T-helper 2 cell treated with Interferon-gamma antibody and Interleukin-4, amounts not matched to agents 5 μg/mL and 100 μg/mL, for 36 hours (primary cell): ENCODE measurements around the gene GIT1.
A peak's percentile ranks its signal among the peaks of the same experiment; 100 is the strongest.

Source experiments
- DNase-seq: peaks from one replicate; pipeline ENCODE4 v3.0.0; 2021; ENCODE audit warnings: low spot score
- H3K27ac Mint-ChIP-seq: one replicate; pipeline ENCODE4 v1.8.0; 2021; ENCODE audit warnings: mild to moderate bottlenecking, mixed read lengths
- H3K27me3 Mint-ChIP-seq: one replicate; pipeline ENCODE4 v1.8.0; 2021; ENCODE audit warnings: low read depth, mixed read lengths
- H3K36me3 Mint-ChIP-seq: one replicate; pipeline ENCODE4 v1.8.0; 2021; ENCODE audit warnings: low read depth, mixed read lengths
- H3K4me1 Mint-ChIP-seq: one replicate; pipeline ENCODE4 v1.8.0; 2021; ENCODE audit warnings: low read depth, mixed read lengths
- H3K4me3 Mint-ChIP-seq: one replicate; pipeline ENCODE4 v1.8.0; 2022; ENCODE audit warnings: mild to moderate bottlenecking, moderate library complexity, mixed read lengths
- H3K9me3 Mint-ChIP-seq: one replicate; pipeline ENCODE4 v1.8.0; 2021; ENCODE audit warnings: mixed read lengths

GIT1 gene

DNA sequence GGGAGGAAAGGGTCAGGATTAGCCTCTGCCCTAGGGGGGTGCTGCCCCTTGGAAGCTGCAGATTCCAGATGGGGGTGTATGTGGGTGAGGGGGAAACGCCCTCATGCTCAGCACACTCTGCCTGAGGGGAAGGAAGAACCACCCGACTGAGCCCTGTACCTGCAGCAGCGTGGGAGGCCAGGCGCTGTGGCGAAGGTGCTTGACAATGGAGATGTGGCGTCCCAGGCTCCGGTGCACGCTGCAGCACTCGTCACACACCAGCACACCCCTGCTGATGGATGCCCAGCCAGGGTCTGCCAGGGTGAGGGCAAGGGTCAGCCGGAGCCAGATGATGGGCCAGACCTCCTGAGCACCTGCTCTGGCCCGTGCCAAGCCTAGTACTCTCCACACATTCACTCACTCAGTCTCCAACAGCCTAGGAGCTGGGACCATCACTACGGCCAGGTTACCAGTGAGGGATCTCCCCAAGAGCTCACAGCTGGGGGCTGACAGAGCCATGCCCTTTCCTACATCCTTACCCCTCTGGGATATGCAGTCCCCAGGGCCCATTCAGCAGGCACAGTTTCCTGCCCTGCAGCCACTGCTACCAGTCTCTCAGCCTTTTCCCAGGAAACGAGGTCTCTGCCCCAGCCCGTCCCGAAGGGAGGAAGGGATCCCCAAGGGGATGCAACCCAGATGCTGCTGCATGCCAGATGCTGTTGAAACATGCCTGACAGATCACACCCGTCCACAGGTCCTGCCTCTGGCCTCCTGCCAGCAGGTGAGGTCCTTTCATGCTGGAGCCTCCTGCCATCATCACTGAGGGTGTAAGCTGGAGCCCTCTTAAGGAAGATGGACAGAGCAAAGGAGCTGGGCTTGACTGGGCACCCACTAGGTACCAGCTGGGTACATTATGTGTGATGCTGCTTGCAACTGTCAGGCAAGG lies 5.9 kb downstream of the GIT1 start:
- Mint-ChIP-seq H3K4me3 (no peak overlapping the region), H3K36me3 (peaks cover 28% of the 10 kb centered on the region), H3K27me3 (no peaks in the 10 kb centered on the region), H3K27ac (peak overlapping the region; percentile 65), H3K9me3 (no peaks in the 10 kb centered on the region), H3K4me1 (peaks cover 43% of the 10 kb centered on the region)
- DNase-seq = no peak

DNA sequence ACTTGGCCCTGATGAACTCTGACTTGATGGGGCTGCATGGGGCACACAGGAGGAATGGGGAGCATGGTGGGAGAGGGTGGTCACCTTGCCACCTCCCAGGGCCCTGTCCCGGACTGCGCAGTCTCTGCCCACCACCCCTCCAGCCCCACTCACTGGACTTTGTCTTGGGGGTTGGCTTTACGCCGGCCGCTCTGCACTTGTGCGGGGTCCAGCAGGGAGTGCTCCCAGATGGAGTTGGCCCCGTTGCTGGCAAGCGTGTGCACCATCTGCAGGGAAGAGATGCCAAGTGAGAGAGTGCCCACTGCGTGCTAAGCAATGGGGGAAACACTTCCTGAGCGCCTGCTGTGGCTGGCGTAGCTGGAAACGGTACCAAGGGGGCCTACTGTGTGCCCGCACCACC lies 6.7 kb downstream of the GIT1 start:
- Mint-ChIP-seq H3K27ac (no peak overlapping the region), H3K27me3 (no peaks in the 10 kb centered on the region), H3K4me3 (no peak overlapping the region), H3K9me3 (no peaks in the 10 kb centered on the region), H3K36me3 (peaks cover 32% of the 10 kb centered on the region), H3K4me1 (peaks cover 37% of the 10 kb centered on the region)
- no peak for DNase-seq

DNA sequence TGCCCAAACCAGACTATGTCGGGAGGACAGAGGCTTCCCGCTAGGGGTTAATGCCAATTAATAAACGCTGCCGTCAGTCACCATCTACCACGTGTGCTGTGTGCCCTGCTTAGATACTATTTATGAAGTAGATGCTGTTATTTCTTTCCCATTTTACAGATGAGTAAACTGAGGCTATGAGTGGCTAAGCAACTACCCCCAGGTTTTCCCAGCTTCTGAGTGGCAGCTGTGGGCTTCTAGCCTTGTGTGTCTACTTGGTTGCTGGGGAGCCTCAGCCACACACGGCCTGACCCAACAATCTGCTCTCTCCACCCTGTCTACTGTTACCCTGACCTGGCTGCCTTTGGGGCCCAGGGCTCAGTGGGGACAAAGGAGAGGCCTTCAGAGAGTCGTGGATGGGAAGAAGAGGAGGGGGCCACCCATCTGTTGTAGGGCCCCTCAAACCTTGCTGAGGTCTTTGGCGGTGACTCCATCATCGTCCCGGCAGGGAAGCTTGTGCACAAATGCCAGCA lies 7.1 kb downstream of the GIT1 start:
- no peak for DNase-seq
- peaks cover 32% of the 10 kb centered on the region for H3K4me1 Mint-ChIP-seq
- H3K27me3 Mint-ChIP-seq = no peaks in the 10 kb centered on the region
- H3K9me3 Mint-ChIP-seq = no peaks in the 10 kb centered on the region
- no peak overlapping the region for H3K4me3 Mint-ChIP-seq
- peak overlapping the region; percentile 26 for H3K27ac Mint-ChIP-seq
- peaks cover 35% of the 10 kb centered on the region for H3K36me3 Mint-ChIP-seq

DNA sequence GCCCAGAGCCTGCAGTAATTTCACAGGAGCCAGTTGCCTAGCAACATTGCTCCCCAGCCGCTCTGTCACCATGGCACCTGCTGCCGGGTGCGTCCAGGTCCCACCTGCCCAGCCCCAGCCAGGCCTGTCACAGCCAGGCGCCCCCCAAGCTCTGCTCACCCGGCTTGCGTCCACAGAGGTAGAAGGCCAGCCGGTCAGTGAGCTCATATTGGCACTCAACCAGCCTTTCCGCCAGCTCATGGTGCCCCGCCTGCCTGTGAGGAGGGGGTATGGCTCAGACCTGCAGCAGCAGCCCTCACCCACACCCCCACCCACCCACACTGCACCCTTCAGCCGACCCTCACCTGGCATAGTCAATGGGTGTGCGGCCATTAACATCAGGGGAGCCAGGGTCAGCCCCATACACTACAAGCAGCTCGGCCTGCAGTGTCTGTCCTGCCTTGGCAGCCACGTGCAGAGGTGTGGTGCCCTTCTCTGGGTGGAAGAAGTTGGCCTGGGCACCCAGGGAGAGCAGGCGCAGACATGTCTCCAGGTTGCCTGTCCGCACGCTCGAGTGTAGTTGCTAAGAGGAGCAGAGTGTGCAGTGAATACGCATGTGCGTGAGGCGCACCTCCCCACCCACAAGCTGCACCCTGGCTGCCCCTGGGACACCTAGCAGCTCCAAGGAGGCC lies 7.7 kb downstream of the GIT1 start:
- DNase-seq = no peak
- H3K27ac Mint-ChIP-seq = no peak overlapping the region
- peaks cover 30% of the 10 kb centered on the region for H3K4me1 Mint-ChIP-seq
- no peak overlapping the region for H3K4me3 Mint-ChIP-seq
- H3K36me3 Mint-ChIP-seq = peaks cover 35% of the 10 kb centered on the region
- H3K9me3 Mint-ChIP-seq = no peaks in the 10 kb centered on the region
- H3K27me3 Mint-ChIP-seq = no peaks in the 10 kb centered on the region

DNA sequence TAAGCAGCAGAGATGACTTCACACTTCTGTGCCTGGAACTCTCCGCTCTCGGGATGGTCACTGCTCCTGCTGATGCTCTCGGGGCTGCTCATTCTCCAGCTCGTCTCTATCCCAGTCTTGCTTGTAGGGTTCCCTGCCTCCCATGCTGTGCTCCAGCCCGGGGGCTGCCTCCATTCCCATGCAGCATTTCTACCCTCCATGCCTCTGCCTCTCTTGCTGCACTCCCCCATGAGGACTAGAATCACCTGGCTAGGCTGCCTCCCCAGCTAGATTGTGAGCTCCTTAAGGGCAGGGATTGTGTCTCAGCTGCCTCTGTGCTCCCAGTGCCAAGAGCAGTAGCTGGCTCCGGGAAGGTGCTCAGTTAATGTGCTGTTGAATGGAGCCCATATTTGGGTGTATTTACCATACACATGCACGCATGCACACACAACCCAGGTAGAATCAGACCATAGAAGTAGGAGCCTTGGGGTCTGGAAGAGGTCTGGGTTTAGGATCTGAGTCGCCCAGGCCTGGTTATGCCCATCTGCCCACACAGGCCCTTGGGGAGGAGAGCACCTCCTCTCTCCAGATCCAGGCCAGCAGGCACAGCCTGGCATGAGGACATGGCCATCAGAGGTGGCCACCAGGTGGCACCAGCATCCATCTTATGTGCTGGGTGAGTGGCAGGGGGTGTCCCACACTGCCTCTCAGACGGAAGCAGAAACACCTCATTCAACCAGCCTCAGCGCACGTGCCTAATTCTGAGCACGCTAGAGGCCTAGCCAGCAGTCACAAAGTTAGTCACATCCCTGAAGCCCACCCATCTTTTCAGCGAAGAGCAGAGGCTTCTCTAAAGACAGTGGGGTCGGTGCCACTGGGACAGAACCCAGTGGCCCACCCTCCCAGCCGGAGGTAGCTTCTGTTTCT lies 9.3 kb downstream of the GIT1 start:
- peak; percentile 84 for DNase-seq
- Mint-ChIP-seq H3K9me3 (no peaks in the 10 kb centered on the region), H3K4me3 (no peak overlapping the region), H3K36me3 (peaks cover 40% of the 10 kb centered on the region), H3K27me3 (no peaks in the 10 kb centered on the region), H3K4me1 (peaks cover 18% of the 10 kb centered on the region), H3K27ac (peak overlapping the region; percentile 85)

DNA sequence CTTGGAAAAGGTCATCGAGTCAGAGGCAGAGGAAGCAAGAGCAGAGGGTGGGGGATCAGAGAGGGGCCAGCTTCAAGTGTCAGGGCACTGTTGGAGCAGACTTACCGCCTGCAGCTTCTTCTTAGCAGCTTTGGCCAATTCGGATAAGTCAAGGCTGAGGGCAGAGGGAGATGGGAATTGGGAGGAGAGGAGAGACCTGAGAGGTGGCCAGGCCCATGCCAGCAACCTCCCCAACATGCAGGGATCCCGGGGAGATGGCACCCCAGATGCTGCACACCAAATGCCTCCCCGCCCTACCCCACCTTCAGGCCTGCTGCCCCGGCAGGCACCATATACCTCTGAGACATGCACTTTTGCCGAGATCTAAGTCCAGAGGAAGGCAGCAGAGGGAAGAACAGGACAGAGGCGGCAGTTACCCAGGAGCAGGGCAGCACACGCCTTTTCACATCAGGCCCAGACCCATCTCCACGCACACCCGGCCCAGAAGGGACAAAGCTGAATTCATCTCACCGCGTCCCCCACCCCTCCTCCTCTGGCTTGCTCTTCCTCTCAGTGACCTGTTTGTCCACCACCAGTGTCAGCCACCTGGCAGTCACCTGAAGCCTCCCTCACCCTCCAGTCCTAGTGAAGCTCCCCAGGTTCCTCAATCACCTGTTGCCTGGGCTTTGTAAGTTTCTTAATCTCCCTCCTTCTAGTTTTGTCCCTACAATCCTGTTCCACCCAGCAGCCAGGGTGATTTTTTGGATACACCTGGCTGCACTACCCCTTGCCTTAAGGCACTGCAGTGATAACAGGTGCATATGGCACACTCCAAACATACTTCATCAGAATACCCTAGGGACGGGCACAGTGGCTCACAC lies 10.6 kb downstream of the GIT1 start:
- no peaks in the 10 kb centered on the region for H3K9me3 Mint-ChIP-seq
- no peak overlapping the region for H3K27ac Mint-ChIP-seq
- H3K4me1 Mint-ChIP-seq = peaks cover 11% of the 10 kb centered on the region
- no peaks in the 10 kb centered on the region for H3K27me3 Mint-ChIP-seq
- no peak overlapping the region for H3K4me3 Mint-ChIP-seq
- H3K36me3 Mint-ChIP-seq = peaks cover 45% of the 10 kb centered on the region
- DNase-seq = no peak

DNA sequence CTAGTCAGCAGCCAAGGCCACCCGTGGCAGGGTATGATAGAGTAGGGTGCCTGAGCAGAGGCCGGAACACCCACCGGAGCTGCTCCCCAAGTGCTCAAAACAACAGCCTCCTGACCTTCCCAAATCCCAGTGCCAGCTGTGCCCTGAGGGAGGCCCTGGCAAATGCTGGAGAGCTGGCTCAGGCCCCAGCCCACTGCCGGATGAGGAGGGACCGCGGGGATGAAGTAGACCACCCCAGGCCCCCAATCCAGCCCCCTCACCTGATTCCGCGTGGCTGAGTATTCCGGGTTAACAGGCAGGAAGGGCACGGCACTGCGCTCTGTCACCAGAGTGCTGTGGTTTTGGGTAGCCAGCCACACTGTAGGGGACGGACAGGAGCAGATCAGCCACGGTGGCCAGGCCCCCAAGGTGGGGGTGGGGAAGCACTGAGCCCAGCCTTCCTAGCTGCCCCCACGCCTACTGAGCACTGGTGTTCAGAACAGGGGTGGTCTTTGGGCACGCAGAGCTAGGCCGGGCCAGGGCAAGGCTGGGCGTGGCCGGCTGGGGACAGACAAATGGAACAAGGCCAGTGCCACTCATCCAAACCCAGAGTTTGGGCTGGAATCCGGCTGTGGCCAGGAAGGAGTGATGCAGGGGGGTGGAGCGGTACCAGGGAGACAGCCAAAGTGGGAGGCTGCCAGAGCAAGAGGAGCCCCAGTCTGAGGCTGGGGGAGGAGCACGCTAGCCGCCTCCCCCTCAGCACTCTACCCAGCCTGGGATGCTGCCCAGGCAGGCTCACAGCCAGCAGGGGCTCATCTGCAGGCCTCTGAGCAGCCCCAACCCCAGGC lies 11.8 kb downstream of the GIT1 start:
- no peak for DNase-seq
- Mint-ChIP-seq H3K4me3 (no peak overlapping the region), H3K9me3 (no peaks in the 10 kb centered on the region), H3K36me3 (peaks cover 39% of the 10 kb centered on the region), H3K4me1 (peaks cover 11% of the 10 kb centered on the region), H3K27me3 (no peaks in the 10 kb centered on the region), H3K27ac (no peak overlapping the region)

DNA sequence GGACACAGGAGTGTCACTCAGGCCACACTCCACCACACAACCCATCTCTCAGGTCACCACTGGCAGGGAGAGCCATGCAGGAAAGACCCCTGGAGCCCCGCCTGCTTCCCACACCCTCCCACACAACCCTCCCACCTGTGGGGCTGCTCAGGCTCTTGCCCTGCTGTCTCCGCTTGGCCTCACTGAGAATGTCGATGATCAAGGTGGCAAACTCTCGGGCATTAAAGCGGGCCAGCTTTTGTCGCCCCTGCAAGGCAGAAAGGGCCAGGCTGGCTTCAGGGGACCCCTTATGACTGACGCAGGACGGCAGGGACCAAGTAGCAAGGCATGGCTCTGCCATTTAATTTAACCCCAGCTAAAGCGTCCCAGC lies 12.5 kb downstream of the GIT1 start:
- no peak overlapping the region for H3K27ac Mint-ChIP-seq
- no peaks in the 10 kb centered on the region for H3K27me3 Mint-ChIP-seq
- no peak for DNase-seq
- H3K9me3 Mint-ChIP-seq = no peaks in the 10 kb centered on the region
- H3K36me3 Mint-ChIP-seq = peaks cover 35% of the 10 kb centered on the region
- H3K4me1 Mint-ChIP-seq = peaks cover 9% of the 10 kb centered on the region
- no peak overlapping the region for H3K4me3 Mint-ChIP-seq

DNA sequence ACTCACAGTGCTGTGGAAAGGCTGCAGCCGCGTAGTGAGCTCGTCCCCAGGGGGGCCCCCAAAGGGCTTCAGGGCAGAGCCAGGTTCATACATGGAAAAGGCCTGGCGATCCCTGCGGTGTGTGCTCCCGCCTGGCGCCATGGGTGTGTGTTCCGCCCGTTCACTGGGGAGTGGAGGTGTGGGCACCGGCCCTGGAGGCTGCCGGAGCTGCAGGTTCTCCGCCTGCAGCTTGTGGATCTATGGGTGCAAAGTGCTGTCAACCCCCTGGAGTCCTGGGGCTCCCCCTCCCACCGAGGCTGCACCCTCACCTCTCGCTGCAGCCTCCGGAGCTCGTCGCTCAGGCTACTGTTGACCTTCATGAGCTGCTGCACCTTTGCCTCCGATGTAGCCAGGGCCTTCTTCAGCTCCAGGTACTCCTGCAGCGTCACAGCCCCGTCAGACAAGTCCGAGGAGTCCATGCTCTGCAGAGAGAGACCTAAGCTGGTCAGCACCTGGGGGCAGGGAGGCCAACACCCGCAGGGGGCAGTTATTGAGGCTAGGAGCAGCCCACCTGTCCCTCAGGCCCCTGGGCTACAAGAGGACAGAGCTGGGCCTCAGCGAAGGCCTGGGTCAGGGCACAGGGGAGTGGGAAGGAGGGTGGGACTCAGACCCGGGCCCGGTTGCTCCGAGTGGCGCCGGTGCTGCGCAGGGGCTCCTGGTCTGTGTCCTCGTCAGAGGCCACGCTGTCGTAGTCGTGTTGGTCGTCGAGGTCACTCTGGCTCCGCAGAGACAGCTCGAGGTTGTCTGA lies 13.0 kb downstream of the GIT1 start:
- peaks cover 35% of the 10 kb centered on the region for H3K36me3 Mint-ChIP-seq
- no peak overlapping the region for H3K27ac Mint-ChIP-seq
- H3K4me1 Mint-ChIP-seq = peaks cover 9% of the 10 kb centered on the region
- no peak for DNase-seq
- no peaks in the 10 kb centered on the region for H3K27me3 Mint-ChIP-seq
- H3K9me3 Mint-ChIP-seq = no peaks in the 10 kb centered on the region
- H3K4me3 Mint-ChIP-seq = no peak overlapping the region

DNA sequence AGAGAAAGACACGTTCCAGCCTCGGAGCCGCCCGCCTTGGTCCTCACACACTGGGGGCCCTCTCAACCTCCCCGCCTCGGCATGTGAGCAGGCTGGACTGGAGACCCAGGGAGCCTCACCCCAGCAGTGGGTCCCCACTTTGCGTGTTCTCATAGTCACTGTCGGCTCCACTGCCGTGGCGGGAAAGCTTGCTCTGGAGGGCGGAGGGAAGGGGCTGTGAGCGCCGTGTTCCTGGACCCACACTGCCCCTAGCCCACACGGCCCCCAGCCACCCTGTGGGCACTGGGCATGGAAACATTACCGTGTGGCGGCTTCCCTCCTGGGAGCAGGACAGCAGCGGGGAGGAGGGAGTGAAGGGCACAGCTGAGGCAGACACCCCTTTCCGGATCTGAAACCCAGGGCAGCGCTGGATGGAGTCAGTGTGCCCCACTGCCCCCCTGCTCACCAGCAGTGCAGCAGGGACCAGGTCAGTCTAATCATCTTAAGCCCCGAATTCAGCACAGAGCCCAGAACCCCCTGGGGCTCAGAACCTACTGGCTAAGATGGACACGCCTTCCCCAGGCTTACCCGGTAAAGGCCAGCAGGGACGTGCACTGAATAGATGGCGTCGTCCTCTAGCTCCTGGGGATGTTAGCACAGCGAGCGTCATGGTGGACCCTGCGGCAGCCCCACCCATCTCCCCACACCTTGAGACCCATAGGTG lies 13.8 kb downstream of the GIT1 start:
- Mint-ChIP-seq H3K36me3 (peaks cover 39% of the 10 kb centered on the region), H3K27me3 (no peaks in the 10 kb centered on the region), H3K27ac (no peak overlapping the region), H3K9me3 (no peaks in the 10 kb centered on the region), H3K4me1 (peaks cover 14% of the 10 kb centered on the region), H3K4me3 (no peak overlapping the region)
- DNase-seq = no peak

DNA sequence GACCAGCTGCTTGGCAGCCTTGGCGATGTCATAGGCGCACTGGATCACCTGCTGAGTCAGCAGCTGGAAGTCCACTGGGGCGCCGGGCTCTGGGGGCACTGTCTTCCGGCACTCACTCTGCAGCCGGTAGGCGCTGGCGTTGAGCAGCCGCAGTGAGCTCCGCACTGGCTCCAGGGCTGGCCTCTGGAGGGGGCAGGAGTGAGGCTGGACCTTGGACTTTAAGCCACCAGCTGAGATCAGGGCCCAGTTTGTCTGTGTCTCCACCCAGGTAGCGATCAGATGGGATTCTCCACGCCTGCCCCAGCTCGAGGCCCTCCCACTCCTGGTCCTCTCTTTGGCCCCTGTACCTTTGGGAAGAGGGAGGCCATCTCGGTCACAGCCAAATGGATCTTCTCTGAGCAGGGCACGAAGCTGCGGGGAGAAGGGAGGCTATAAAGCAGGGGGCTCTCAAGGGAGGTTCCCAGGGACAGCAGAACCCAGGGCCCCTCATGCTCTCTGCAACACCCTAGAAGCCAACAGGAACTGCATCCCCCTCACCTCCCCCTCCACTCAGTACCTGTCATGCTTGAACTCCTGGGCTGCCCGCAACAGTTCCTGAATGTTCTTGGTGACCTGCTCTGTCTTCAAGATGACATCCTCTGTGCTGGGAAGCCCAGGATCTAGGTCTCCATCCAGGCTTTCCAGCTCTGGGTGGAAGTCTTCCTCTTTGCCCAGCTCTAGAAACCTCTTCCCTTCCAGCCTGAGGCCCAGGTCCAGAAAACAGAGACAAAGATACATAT lies 14.5 kb downstream of the GIT1 start:
- no peak for DNase-seq
- no peaks in the 10 kb centered on the region for H3K27me3 Mint-ChIP-seq
- peaks cover 36% of the 10 kb centered on the region for H3K36me3 Mint-ChIP-seq
- peaks cover 9% of the 10 kb centered on the region for H3K4me1 Mint-ChIP-seq
- no peaks in the 10 kb centered on the region for H3K9me3 Mint-ChIP-seq
- H3K4me3 Mint-ChIP-seq = no peak overlapping the region
- peak overlapping the region; percentile 36 for H3K27ac Mint-ChIP-seq
